Left hindlimb (tissue), 1 donor: ENCODE data around the gene ANKRD17.
"Not testable (repeated sequence)": the region's sequence is repeated elsewhere in the genome, so short reads cannot be mapped to it uniquely, and the experiment has no call there.

ENCODE experiments used
- DNase-seq: peaks from one replicate; pipeline ENCODE4 v3.0.0-alpha.2; 2018

Gene ANKRD17

GRCh38 chr4:73247100-73247499 lies 11.5 kb downstream of the ANKRD17 start:
- no peak for DNase-seq

GRCh38 chr4:73245955-73246354 lies 12.6 kb downstream of the ANKRD17 start:
- DNase-seq = no peak

- DNase-seq = no peak
These were observed 13.5 kb downstream of the ANKRD17 start for GRCh38 chr4:73244945-73245601.

- DNase-seq = no peak
These were observed 21.6 kb downstream of the ANKRD17 start for GRCh38 chr4:73237044-73237443.

- no peak for DNase-seq
These were observed 22.4 kb downstream of the ANKRD17 start for GRCh38 chr4:73236151-73236550.

GRCh38 chr4:73234712-73235111 lies 23.9 kb downstream of the ANKRD17 start:
- no peak for DNase-seq

GRCh38 chr4:73231518-73232487 lies 26.8 kb downstream of the ANKRD17 start:
- DNase-seq = no peak

- DNase-seq = no peak
These were observed 27.6 kb downstream of the ANKRD17 start for GRCh38 chr4:73230865-73231517.

- DNase-seq = not testable (repeated sequence)
These were observed 29.8 kb downstream of the ANKRD17 start for GRCh38 chr4:73228800-73229199.

- no peak for DNase-seq
These were observed 33.7 kb downstream of the ANKRD17 start for GRCh38 chr4:73224886-73225285.

GRCh38 chr4:73223258-73223650 lies 35.3 kb downstream of the ANKRD17 start:
- DNase-seq = no peak

- peak; percentile 71 for DNase-seq
These were observed 35.9 kb downstream of the ANKRD17 start for GRCh38 chr4:73222466-73223257.

- DNase-seq = no peak
These were observed 36.9 kb downstream of the ANKRD17 start for GRCh38 chr4:73221734-73222133.

GRCh38 chr4:73220815-73221214 lies 37.8 kb downstream of the ANKRD17 start:
- no peak for DNase-seq

GRCh38 chr4:73213916-73214653 lies 44.5 kb downstream of the ANKRD17 start:
- no peak for DNase-seq

GRCh38 chr4:73212982-73213730 lies 45.4 kb downstream of the ANKRD17 start:
- no peak for DNase-seq

- no peak for DNase-seq
These were observed 46.6 kb downstream of the ANKRD17 start for GRCh38 chr4:73211968-73212367.

- DNase-seq = no peak
These were observed 50.2 kb downstream of the ANKRD17 start for GRCh38 chr4:73208376-73208775.

- DNase-seq = no peak
These were observed 52.4 kb downstream of the ANKRD17 start for GRCh38 chr4:73206236-73206635.

- DNase-seq = no peak
These were observed 53.1 kb downstream of the ANKRD17 start for GRCh38 chr4:73205482-73205881.

- not testable (repeated sequence) for DNase-seq
These were observed 54.6 kb downstream of the ANKRD17 start for GRCh38 chr4:73203976-73204375.
